HG03095 (cell line): ENCODE results near the gene PSRC1.
"Not testable (repeated sequence)": the region's sequence is repeated elsewhere in the genome, so short reads cannot be mapped to it uniquely, and the experiment has no call there.

Experiments
- ATAC-seq: cut with Tn5 transposase; IDR thresholded peaks from one replicate; pipeline ENCODE4 v1.9.1; 2021; ENCODE audit warnings: moderate library complexity; ENCODE audit not compliant: unreplicated experiment

PSRC1 gene

DNA sequence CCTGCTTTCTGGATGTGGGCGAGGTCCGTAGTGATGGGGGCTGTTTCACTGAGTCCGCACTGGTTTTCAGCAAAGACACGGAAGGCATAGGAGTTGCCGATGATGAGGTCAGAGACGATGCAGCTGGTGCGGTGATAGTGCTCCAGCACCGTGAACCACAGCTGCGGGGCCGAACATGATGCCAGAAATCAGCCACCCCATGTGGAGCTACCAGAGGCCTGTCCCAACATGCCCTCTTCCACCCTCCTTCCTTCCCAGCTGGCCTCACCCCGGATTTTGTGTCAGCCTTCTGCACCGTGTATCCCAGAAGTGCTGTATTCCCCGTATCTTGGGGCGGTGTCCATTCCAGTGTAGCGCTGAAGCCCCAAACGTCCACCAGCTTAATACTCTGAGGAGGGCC is 13.8 kb upstream of the PSRC1 start:
- no peak for ATAC-seq

DNA sequence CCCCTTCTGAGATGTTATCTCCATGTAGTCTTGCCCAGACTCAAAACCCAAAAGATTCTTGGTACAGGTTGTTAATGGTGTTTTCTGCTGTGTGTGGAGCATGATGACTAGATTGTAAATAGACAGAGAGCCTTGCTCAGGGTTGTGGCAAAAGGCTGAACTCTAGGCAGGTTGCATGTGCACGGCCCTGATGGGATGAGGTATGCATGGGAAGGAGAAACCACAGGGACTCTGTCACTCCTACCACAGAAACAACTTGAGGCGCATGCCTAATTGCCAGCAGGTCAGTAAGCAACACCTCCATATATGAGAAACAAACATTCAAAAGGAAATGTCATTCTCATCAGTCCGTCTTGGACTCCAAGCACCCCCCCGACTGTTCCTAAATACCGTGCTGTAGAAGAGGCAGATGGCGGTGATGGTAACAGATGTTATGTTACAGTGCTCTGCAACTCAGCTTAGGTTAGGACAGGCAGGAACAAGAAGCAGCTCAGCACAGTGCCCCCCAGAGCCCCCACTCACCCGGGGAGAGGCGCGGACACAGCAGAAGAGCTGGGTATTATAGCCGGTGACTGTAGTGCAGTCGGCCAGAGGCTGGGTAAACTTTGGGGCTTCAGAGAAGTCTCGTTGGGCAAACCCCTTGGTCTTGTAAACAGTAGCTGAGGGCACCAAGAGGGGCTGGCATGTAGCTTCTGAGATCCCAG is 12.9 kb upstream of the PSRC1 start:
- ATAC-seq, result no peak

DNA sequence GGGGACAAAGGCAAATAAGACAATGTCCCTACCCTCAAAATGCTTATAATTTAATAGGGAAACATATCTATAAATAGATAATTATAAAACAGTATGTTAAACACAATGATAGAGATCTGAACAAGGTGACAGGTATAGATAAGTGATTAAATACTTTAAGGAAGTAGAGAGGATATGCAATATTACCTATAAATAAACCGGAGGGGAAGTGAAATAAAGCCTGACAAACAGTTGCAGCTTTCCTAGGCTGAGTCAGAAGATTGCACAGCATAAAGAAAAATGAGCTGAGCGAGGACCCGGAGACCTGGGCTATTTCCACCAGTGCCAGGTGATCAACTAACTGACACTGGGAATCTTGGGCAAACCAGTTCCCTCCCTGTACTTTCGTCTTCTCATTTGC is 11.5 kb upstream of the PSRC1 start:
- no peak for ATAC-seq

DNA sequence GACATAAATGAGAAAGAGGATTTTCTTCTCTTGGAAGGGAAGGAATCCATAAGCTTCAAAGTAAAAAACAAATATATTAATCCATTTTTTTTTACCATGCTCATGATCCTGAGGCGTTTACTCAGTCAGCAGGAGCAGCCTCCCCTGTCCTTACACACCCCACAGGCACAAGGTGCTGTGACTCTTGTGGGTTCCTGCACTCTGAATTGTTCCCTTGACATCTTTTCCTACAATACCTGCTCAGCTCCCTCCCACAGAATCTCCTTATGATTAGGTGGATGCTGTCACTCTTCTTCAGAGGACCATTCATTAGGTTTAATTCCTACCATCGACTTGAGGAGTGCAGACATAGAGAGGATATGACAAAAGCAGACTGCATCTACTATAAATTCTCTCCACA is 10.1 kb upstream of the PSRC1 start:
- ATAC-seq, result no peak

DNA sequence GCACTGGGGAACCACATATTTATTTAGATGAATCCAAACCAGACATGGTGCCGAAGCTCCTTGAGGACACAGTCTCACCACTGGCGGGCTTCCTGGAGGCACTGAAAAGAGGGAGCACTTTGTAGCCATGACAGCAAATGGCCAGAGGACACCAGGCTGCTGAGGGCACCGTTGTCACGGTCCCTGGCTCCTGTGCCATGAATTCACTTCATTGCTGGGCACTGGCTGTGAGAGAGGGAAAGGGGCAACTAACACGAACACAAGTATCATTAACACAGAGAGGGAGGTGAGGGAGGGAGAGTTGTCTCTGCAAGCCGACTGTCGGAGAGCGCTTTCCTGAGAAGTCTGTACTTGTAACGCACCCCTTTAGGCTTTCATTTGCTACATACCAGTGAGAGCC is 9.4 kb upstream of the PSRC1 start:
- no peak for ATAC-seq

DNA sequence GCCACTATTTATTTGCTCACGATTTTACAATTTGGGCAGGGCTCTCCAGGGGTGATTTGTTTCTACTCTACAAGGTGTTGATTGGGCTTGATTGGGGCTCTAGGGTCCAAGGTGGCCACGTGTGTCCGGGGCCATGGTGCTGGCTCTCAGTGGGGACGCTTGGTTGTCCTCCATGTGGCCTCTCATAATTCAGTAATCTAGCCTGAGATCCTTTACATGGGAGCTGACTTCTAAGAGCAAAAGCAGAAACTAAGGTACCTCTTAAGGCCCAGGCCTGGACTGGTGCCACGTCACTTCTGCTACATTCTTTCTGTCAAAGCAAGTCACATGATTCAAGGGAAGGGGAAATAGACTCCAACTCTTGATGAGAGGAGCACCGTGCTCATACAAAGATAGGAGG is 8.1 kb upstream of the PSRC1 start:
- ATAC-seq, result no peak

DNA sequence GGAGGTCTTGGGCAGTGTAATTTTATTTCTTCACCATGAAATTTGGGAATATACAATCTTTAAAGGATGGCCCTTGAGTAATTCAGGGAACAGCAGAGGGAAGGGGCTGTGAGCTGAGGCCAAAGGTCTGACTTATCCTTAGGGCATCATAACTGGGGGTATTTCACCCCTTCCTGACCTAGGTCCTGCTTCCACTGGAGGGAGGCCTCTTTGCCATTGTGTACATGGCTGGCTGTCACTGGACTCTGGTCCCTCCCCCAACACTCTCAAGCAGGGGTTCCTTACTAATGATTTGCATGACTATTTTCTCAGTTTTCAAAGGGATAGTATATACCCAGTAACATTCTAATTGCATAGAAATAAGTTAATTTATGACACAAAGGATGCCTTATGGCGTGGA is 7.2 kb upstream of the PSRC1 start:
- no peak for ATAC-seq

DNA sequence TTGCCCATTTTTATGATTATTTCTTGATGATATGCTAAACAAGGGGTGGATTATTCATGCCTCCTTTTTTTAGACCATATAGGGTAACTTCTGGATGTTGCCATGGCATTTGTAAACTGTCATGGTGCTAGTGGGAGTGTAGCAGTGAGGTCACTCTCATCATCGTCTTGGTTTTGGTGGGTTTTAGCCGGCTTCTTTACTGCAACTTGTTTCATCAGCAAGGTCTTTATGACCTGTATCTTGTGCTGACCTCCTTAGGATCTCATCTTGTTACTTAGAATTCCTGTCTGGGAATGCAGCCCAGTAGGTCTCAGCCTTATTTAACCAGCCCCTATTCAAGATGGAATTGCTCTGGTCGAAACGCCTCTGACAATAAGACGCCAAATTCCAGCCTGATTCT is 3.8 kb upstream of the PSRC1 start:
- ATAC-seq, result not testable (repeated sequence)

DNA sequence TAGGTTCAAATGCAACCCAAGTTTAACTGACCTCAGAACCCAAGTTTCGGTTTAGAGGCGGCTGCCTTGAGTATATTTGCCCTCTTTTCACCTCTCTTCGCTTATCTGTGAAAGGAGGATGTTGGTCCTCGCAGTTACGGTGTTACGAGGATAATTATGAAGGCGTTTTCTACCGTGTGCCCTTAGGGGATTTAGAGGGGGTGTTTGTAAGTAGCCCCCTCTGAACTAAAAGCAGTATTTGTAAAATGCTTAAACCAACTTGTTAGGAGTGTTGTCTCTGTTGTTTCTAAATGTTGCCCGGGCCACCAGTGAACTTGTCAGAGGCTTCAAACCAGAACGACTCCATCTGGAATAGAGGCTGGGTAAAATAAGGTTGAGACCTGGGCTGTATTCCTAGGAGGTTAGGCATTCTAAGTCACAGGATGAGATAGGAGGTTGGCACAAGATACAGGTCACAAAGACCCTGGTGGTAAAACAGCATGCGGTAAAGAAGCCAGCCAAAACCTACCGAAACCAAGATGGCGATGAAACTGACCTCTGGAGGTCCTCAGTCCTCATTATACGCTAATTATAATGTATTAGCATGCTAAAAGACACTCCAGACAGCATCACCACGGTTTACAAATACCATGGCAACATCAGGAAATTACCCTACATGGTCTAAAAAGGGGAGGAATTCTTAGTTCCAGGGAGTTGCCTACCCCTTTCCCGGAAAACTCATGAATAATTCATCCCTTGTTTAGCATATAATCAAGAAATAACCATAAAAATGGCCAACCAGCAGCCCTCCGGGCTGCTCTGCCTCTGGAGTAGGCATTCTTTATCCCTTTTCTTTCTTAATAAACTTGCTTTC is 1.0 kb upstream of the PSRC1 start:
- peak; percentile 22 for ATAC-seq

DNA sequence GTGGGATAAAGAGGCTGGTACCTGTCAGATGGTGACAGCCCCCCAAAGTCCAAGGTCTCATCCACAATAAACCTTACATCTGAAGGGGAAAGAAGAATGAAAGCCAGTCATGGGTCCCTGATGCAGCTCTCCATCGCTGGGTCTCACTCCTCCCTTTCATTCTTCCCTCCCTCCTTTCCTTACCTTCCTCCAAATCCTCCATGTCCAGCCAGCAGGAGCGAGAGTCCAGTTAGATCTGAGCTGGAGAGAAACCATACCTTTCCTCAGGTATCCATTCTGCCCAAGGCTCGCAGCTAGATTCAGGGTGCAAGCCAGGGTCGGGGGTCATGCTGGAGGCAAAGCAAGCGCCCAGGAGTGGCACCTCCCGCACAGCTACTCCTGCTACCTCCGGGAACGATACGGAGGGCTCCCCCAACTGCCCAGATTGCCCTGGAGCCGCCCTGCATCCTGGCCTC is 421 bp downstream of the PSRC1 start:
- ATAC-seq, result no peak

DNA sequence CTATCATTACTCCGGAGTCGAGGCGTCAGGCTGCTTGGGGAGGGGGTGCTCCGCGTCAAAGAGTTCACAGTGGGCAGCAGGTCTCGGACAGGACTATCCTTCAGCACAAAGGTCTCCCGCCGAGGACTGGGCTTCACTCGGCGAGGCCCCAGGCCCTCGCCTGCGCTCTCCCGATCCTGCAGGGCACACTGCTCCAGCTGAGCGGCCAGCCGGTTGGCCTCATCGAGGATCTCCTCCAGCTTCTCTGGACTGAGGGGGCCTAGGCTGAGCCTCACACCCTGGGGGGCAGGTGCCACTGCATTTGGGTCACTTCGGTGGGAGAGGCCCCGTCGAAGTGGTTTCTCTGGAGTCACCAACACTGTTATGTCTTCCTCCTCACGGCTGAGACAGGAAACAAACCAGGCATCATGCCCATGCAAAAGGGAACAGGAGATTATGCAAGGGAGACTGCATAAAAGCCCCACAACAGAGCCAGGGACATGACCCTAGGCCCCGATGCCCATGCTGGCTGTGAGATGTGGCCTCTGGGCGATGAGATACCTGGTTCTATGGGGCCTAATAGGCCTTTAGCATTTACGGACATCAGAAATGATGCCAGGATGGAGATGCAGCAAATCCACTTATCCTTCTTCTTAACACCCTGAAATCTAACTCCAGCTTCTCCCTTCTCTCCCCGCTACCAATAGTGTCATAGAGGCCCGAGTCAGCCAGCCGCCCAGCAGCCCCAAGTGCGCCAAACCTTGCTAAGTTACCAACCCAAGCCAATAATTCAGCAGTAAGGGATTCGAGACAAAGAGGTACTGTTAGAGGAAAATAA is 1.1 kb downstream of the PSRC1 start:
- ATAC-seq, result no peak

DNA sequence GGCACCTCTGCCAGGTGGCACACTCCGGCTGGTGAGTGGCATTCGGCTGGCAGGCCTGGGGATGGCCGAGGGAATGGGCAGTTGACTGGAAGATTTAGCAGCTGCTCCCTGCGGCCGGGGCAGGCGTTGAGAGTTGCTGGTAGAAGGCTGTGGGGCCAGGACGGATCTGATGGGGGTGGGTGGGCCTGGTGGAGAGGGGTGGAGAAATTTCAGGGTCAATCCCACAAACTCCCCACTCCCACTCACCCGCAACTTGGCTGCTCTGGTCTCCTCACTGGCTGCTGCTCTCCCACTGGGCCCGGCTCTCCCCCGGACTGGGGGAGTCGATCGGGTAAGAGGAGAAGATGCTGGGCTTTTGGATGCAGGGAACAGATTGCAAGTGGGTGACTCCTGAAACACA is 2.1 kb downstream of the PSRC1 start:
- no peak for ATAC-seq

DNA sequence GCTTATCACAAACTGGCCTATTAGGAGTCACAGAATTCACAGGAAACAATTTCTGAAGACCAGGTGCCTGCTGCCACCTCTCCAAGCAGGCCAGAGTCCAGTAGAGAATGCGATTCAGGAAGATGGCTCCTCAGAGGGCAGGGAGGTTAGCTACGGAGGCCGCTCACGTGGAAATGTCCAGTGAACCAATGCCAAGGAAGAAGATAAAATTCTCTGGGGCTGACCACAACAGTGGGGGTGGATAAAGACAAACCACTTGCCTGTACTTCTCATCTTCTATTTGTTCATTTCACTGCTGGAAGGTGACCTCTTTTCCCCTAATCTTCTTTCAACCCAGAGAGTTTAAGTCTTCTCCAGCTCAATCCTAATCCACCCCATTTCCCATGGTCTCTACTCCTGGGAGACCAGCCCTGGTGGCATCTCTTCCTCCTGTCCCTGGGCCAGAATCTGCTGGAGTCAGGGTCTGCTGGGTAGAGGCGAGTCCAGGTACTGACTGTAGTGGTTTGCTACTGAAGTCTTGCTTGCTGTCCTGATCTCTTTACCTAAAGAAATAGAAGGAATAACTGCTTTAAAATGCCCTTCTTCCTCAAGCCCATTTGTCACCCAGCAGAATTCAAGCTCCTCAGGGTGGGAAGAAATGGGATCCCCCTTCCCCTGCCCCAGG is 3.2 kb downstream of the PSRC1 start:
- no peak for ATAC-seq

DNA sequence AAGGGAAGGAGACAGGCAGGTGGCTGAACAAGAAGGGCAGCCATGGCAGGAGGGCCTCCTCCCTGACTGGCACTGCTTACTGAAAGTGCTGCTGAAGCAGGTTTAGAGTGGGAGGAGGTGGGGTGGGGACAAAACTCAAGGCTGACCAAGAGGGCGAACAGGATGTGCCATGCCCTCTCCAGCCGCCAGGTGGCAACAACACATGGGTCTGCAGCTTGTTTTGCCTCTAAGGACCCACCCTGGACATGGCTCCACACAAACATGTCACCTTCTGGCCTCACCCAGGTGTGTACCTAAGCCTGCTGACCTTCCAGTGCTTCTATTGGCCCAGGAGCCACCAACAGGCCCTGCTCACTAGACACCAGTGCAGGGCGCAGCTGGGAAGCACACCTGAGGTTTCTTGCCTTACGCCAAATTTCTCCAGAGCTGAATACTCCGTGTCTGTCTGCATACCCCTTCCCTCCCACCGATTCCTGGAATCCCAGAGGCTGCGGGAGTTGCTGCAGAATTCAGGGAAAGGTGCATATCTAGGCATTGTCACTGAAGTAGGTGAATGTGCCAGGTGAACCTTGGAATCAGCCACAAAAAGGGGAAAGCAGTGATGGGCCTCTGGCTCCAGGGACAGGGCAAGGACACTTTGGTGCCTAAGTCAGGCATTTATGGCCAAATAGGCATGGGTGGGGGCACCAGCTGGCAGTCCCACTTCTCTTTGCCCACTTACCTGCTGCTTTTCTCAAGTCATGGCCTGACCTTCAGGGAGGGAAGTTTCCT is 5.3 kb downstream of the PSRC1 start:
- peak; percentile 81 for ATAC-seq

DNA sequence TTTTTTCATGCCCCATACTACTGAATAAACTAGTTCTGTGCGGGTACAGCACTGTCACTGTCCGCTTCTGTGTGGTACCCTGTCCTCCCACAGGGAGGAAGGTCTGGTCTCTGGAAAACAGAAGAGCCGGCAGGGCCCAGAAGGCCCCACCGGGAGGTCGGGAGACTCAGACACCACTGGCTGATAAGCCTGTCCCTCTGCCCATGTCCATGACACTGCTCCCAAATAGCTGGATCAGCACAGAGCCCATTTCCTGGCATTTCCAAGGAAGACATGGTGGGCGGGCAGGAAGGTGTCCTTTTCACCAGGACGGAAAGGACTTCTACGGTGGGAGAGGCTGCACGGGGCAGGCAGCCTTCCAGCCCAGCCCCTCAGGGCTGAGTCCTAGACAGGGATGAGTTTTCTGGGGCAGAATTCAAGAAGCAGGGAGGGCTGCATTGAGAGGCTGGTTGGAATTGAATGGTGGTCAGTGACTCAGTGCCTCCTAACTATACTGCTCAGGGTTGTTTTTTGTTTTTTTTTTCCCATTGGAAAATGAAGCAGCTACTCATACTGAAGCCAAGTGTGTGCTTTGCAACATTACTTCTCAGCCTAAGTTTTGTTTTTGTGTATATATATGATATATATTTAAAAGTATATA is 7.1 kb downstream of the PSRC1 start:
- no peak for ATAC-seq

DNA sequence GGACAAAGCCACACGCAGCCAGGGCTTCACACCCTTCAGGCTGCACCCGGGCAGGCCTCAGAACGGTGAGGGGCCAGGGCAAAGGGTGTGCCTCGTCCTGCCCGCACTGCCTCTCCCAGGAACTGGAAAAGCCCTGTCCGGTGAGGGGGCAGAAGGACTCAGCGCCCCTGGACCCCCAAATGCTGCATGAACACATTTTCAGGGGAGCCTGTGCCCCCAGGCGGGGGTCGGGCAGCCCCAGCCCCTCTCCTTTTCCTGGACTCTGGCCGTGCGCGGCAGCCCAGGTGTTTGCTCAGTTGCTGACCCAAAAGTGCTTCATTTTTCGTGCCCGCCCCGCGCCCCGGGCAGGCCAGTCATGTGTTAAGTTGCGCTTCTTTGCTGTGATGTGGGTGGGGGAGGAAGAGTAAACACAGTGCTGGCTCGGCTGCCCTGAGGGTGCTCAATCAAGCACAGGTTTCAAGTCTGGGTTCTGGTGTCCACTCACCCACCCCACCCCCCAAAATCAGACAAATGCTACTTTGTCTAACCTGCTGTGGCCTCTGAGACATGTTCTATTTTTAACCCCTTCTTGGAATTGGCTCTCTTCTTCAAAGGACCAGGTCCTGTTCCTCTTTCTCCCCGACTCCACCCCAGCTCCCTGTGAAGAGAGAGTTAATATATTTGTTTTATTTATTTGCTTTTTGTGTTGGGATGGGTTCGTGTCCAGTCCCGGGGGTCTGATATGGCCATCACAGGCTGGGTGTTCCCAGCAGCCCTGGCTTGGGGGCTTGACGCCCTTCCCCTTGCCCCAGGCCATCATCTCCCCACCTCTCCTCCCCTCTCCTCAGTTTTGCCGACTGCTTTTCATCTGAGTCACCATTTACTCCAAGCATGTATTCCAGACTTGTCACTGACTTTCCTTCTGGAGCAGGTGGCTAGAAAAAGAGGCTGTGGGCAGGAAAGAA is 8.1 kb downstream of the PSRC1 start:
- ATAC-seq, result no peak

DNA sequence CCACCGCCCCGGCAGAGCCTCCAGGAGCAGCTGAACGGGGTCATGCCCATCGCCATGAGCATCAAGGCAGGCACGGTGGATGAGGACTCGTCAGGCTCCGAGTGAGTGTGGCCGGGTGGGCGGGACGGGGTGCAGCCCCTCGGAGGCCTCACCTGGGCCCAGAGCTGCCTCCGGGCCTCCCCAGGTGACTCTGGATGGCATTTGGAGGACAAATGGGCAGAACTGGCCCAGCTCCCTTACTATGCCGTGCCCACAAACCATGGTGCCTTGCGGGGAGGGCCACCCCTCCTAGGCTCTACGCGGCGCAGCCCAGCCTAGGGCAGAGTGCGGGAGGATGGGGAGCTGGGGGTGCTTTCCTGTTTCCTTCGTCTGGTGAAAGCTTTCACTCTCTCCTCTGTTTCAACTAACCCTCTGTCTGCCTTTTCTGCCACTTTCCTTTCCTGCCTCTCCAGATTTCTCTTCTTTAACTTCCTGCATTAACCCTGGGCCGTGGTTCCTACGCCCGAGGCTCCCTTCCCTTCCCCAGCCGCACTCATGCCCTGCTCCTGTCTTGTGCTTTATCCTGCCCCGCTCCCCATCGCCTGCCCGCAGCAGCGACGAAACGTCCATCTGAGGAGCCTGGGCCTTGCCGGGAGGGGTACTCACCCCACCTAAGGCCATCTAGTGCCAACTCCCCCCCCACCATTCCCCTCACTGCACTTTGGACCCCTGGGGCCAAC is 9.2 kb downstream of the PSRC1 start:
- ATAC-seq, result no peak
